Gastrocnemius medialis (tissue), 4 donors: ENCODE results near the gene EXOC7. TPM values are rescaled to one million over a fixed set of nuclear protein-coding genes. Genes with fewer than 3 reads are reported as not detected.

Experiments
- ATAC-seq, 2 donors: fragments of 150-250 bp; one replicate each; pipeline ENCODE4 v1.9.1; 2016
- DNase-seq, 2 donors: peaks; one replicate each; pipeline ENCODE4 v3.0.0-alpha.2; 2019
- H3K27ac ChIP-seq, 4 donors: fragments of 200-600 bp; sonication (generic); 1 replicate in 1 of 4; 2 replicates in 3 of 4; pipeline ENCODE4 v1.5.1; 2016 to 2018; ENCODE audit warnings: mild to moderate bottlenecking in 2 of 4, moderate library complexity in 1 of 4
- H3K27me3 ChIP-seq, 3 donors: fragments of 200-600 bp; sonication (generic) in 2 of 3; 1 replicate in 1 of 3; 2 replicates in 2 of 3; pipeline versions ENCODE4 v1.5.1 to v1.6.0; 2016 to 2019; ENCODE audit warnings: mild to moderate bottlenecking in 1 of 3, moderate library complexity in 1 of 3
- H3K36me3 ChIP-seq, 2 donors: fragments of 200-600 bp; sonication (generic) in 1 of 2; one replicate each; pipeline ENCODE4 v1.5.1; 2017 to 2018
- H3K4me1 ChIP-seq, 2 donors: fragments of 200-600 bp; sonication (generic) in 1 of 2; one replicate each; pipeline ENCODE4 v1.5.1; 2016 to 2017; ENCODE audit warnings: mild to moderate bottlenecking in 2 of 2
- H3K4me3 ChIP-seq, 4 donors: fragments of 200-600 bp; sonication (generic) in 3 of 4; 1 replicate in 1 of 4; 2 replicates in 3 of 4; pipeline ENCODE4 v1.5.1; 2016 to 2019; ENCODE audit warnings: mild to moderate bottlenecking in 2 of 4
- H3K9me3 ChIP-seq, 3 donors: fragments of 200-600 bp; sonication (generic) in 2 of 3; 1 replicate in 1 of 3; 2 replicates in 2 of 3; pipeline ENCODE4 v1.5.1; 2016 to 2019
- CTCF ChIP-seq, 5 experiments: fragments of 450-650 bp in 3 of 5; fragments of 200-600 bp in 2 of 5; sonication (generic) in 2 of 5; IDR thresholded peaks in 4 of 5; conservative IDR thresholded peaks in 1 of 5; 1 replicate in 4 of 5; 2 replicates in 1 of 5; pipeline ENCODE4 v1.5.1; 2016 to 2019; ENCODE audit warnings: antibody characterized with exemption in 5 of 5, mild to moderate bottlenecking in 3 of 5, moderate library complexity in 3 of 5
- POLR2A ChIP-seq, 2 donors: fragments of 450-650 bp; IDR thresholded peaks; one replicate each; pipeline ENCODE4 v1.6.1; 2017; ENCODE audit warnings: antibody characterized with exemption in 2 of 2, mild to moderate bottlenecking in 2 of 2, moderate library complexity in 2 of 2
- in situ Hi-C, 4 donors: fragments of 200-750 bp; cut with MboI; loops; one replicate each; pipeline versions ENCODE4 v1.15.0 to v1.8.0; 2017; ENCODE audit warnings: low sequenced_read_pairs in 4 of 4
- intact Hi-C: fragments of 100-400 bp; cut with DNase I; formaldehyde crosslinking; loops from one replicate; pipeline ENCODE4 v1.15.1; 2023; ENCODE audit warnings: low total_unique reads
- total RNA-seq, 4 donors: library from RNA; depleted of rRNA; stranded (reverse); fragments of >200 nt; gene quantifications; one replicate each; pipeline versions ENCODE4 v1.1.0 to v1.2.3, GENCODE V29; 2016

The EXOC7 gene
- total RNA-seq, 4 donors from 2014 or later, result 49.5 to 70.7 (median 53.9) TPM

- in situ Hi-C loops (no loop called here), intact Hi-C loops (no loop called here)
- TF ChIP-seq POLR2A (IDR thresholded peaks at IDR 0.05) (no peak), CTCF (IDR thresholded peaks at IDR 0.05 in 4 of 5, conservative IDR thresholded peaks at IDR 0.05 in 1 of 5) (no peak)
- H3K9me3 ChIP-seq, result no peaks in the 10 kb centered on the region
- no peak overlapping the region for H3K27ac ChIP-seq
- H3K36me3 ChIP-seq, result peaks cover 0 to 17% of the 10 kb centered on the region in 2 donors
- no peaks in the 10 kb centered on the region for H3K27me3 ChIP-seq
- no peaks in the 10 kb centered on the region for H3K4me1 ChIP-seq
- no peak overlapping the region for H3K4me3 ChIP-seq
- DNase-seq, result no peak
- no peak for ATAC-seq
Measured at GRCh38 chr17:76150712-76151622, 47.4 kb upstream of the EXOC7 start.

DNA sequence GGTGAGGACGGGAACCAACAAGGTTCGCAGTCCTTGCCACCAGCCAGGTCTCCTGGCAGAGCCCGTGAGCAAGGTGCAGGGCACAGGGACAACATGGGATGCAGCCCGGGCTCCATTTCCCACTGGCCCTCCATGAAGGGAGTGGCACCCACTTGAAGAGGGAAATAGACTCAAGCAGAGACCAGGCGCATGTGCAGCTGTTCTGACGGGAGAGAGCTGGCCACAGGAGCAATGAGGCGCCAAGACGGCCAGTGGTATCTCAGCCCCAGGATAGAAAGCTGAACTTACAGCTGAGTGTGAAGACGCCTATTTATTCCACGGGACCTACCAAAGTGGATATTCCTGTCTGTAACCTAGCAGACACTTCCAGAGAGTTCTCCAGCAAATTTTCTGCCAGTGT, 45.6 kb upstream of the EXOC7 start:
- no peaks in the 10 kb centered on the region for H3K4me1 ChIP-seq
- TF ChIP-seq POLR2A (IDR thresholded peaks at IDR 0.05) (no peak), CTCF (IDR thresholded peaks at IDR 0.05 in 4 of 5, conservative IDR thresholded peaks at IDR 0.05 in 1 of 5) (no peak)
- in situ Hi-C loops (no loop called here), intact Hi-C loops (no loop called here)
- ATAC-seq (no peak), DNase-seq (no peak)
- peaks cover 0 to 26% of the 10 kb centered on the region in 2 donors for H3K36me3 ChIP-seq
- no peak overlapping the region for H3K4me3 ChIP-seq
- H3K9me3 ChIP-seq, result no peaks in the 10 kb centered on the region
- no peaks in the 10 kb centered on the region for H3K27me3 ChIP-seq
- H3K27ac ChIP-seq, result no peak overlapping the region

DNA sequence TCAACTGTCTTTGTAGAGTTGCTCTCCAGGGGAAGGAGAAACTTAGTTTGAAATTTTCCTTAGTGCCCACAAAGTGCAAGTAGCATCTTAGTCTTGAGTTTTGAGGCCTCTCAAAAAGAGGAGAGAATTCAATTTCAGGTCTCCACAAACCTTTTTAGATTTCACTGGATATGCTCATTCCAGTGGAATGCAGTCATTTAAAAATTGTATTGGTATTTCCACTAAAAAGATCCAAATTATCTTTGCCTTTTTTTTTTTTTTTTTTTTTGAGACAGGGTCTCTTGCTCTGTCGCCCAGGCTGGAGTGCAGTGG, 44.4 kb upstream of the EXOC7 start:
- ATAC-seq, result no peak
- H3K4me3 ChIP-seq, result no peak overlapping the region
- TF ChIP-seq POLR2A (IDR thresholded peaks at IDR 0.05), result no peak
- TF ChIP-seq CTCF (IDR thresholded peaks at IDR 0.05 in 4 of 5, conservative IDR thresholded peaks at IDR 0.05 in 1 of 5), result no peak
- H3K27me3 ChIP-seq, result no peaks in the 10 kb centered on the region
- DNase-seq, result no peak
- H3K36me3 ChIP-seq, result peaks cover 0 to 28% of the 10 kb centered on the region in 2 donors
- H3K27ac ChIP-seq, result no peak overlapping the region
- H3K9me3 ChIP-seq, result no peaks in the 10 kb centered on the region
- intact Hi-C loops, result no loop called here
- H3K4me1 ChIP-seq, result peaks cover 0 to 3% of the 10 kb centered on the region in 2 donors
- in situ Hi-C loops, result no loop called here

GRCh38 chr17:76147211-76148014, 43.8 kb upstream of the EXOC7 start:
- Histone ChIP-seq H3K27me3 (no peaks in the 10 kb centered on the region), H3K9me3 (no peaks in the 10 kb centered on the region), H3K27ac (no peak overlapping the region), H3K4me1 (peaks cover 0 to 3% of the 10 kb centered on the region in 2 donors), H3K36me3 (peaks cover 0 to 27% of the 10 kb centered on the region in 2 donors), H3K4me3 (no peak overlapping the region)
- intact Hi-C loops (no loop called here), in situ Hi-C loops (no loop called here)
- TF ChIP-seq POLR2A (IDR thresholded peaks at IDR 0.05), result no peak
- TF ChIP-seq CTCF (IDR thresholded peaks at IDR 0.05 in 4 of 5, conservative IDR thresholded peaks at IDR 0.05 in 1 of 5), result peak in 4 of 5 experiments; percentile 34 to 45 (median 35)
- ATAC-seq (no peak), DNase-seq (no peak)
